ENCODE data around the gene MRPL9. TPM values are rescaled to one million over a fixed set of nuclear protein-coding genes. Genes with fewer than 3 reads are reported as not detected.
"Not testable (repeated sequence)": the region's sequence is repeated elsewhere in the genome, so short reads cannot be mapped to it uniquely, and the experiment has no call there.

The MRPL9 gene
- total RNA-seq, 1 donor from 2014 or later: 63.9 TPM

DNA sequence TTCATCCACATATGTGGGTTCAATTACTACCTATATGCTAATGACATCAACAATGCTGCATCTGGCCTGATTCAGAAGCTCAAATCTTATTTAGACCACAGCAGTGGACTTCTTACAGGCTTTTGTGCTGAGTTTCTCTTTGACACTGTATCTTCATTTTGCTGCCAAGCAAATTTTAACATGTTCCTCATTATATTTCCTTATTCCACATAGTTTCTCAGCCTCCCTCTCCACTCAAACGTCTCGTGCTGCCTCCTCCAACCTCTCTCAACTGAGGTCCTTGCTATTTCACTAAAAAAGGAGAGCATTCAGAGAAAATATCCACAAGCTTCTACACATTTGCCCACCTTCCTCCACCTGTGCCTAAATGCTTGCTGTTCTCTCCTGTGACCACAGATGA, 20.5 kb upstream of the MRPL9 start:
- no peak for DNase-seq

DNA sequence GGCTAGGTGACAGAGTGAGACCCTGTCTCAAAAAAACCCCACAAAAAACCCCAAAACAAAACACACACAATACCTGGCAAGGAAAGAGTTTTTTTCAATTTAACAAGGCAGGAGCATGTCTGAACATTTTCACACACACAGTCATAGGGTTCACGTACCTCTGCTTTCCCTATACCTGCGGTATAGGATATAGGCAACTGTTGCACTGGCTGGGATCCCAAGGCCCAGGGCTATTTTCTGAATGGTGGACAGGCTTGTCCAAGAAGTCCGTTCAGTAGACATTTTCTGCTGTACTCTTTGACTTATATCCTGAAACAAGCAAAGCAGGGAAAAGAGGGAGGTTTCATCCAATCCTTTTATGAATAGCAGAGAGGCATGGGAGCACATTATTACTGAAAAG, 19.4 kb upstream of the MRPL9 start:
- no peak for DNase-seq

DNA sequence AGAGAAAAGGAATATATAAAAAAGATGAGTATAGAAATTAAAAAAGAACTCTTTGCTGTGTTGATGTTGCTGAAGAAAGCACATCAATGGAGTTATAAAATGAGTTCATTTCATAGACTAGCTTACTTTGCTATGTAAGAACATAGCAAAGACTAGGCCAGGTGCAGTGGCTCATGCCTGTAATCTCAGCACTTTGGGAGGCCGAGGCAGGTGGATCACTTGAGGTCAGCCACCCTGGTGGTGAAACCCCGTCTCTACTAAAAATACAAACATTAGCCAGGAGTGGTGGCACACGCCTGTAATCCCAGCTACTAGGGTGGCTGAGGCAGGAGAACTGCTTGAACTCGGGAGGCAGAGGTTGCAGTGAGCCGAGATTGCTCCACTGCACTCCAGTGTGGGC, 18.7 kb upstream of the MRPL9 start:
- not testable (repeated sequence) for DNase-seq

DNA sequence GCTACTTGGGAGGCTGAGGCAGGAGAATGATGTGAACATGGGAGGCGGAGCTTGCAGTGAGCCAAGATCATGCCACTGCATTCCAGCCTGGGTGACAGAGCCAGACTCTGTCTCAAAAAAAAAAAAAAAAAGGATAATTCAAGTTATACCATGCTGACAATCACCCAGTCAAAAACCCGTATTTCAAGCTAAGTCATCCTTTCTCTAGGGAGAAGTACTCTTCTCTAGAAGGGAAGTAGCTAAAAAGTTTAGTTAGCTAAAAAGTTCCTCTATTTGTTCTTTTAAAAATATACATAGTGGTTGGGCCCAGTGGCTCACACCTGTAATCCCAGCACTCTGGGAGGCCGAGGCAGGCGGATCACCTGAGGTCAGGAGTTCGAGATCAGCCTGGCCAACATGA, 17.4 kb upstream of the MRPL9 start:
- not testable (repeated sequence) for DNase-seq

DNA sequence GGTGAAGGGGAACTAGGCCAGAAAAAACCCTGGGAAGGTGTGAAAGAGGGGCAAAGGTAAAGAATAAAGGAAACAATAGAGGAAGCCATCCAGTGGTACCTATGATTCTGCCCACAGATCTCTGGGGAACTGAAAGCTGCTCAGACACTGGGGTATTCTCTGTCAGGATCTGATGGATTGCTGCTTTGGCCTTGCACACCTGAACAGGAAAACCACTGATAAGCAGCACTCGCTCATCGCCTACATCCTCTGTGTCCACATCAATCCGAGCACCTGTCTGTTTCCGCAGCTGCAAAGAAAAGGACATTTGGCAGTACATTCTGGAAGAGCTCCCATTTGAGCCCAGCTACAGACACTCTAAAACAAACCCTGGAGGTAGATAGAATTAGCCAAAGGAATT, 16.6 kb upstream of the MRPL9 start:
- DNase-seq: no peak

DNA sequence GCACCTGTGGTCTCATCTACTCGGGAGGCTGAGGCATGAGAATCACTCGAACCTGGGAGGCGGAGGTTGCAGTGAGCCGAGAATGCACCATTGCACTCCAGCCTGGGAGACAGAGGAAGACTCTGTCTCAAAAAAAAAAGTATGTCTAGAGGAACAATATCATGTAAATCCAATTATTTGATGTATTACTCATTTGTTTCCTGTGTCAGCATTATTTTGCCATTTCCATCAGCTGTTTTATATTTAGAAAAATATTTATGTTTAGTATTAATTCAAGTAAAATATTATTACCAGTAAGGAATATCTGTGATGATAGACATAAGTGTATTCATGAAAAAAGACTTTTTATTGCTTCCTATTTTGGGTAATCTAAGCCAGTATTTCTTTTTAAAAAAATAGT, 14.0 kb upstream of the MRPL9 start:
- no peak for DNase-seq

DNA sequence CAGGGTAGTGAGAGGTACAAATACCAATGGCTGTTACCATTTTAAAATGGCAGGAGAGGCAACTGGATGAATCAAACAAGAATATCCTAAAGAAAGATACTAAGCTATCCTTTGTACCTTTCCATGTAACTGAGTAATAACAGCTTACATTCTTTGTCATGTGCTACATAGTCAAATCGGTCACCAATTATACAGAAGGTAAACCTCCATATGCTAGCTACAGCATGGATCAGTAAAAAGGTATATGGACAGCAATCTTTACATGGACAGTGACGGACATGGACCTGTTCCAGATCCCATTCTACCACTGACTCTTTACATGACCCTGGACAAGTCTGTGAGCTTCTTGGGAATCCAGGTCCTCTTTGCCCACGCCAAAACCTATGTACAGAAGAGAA, 13.4 kb upstream of the MRPL9 start:
- no peak for DNase-seq

DNA sequence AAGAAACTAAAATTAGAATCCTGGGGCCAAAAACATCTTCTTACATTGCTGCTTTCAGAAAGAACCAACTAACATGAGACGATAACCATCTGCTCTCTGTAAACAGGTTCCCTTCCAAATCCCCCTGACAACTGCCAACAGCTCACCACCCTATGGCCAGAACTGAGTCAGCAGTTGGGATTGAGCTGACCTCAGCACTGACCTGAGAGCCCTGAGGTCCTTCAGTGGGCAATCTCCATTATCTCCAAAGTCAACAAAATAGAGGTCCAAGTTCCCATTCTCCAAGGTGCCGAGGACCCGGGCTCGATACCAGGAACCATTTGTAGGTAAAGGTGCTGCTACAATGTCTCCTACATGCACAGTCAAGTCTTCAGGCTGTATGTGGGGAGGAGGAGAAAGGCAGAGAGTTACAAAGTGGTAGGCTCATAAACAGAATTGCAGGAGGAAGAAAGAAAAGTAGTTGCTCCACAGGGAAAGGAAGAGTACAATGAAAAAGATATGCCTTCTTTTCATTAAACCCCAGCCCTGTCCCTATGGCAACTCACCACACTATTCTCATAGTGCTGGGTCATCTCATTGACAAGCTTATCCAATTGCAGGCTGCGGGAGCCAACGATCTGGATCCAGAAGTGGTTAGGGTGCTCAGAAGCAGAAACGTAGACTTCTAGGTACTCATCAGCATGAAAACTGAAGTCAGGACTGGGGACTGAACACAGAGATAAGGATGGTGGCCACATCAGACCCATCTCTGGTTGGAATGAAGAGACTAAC, 12.8 kb upstream of the MRPL9 start:
- no peak for DNase-seq

DNA sequence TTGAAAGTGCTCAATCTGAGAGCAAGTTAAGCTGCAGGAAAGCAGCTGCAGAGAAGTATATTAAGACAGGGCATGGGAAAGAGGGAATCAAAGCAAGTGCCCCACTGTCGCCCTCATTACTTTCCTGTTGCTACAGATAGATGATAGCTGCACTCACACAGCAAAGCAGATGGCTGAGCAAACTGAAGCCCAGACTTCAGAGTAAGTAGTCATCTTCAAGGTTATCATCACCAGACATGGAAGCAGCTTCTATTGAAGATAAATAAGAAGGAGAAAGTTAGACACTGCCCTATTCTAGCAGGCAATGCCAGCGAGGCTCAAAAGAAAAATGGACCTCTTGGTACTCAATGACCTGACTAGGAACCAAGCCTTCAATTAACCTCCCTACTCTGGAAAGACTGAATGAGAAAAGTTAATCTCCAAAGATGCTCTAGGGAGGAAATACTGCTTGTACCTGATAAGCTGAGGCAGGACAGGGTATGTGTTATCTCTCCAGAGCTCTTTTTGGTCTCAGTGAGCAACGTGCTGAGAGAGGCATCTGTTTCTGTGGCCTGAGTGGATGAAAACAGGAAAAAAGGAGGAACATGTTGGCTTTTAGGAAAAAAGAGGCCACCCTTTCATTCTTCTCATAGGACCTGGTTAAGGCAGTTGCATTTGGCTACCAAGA, 11.1 kb upstream of the MRPL9 start:
- DNase-seq: no peak

DNA sequence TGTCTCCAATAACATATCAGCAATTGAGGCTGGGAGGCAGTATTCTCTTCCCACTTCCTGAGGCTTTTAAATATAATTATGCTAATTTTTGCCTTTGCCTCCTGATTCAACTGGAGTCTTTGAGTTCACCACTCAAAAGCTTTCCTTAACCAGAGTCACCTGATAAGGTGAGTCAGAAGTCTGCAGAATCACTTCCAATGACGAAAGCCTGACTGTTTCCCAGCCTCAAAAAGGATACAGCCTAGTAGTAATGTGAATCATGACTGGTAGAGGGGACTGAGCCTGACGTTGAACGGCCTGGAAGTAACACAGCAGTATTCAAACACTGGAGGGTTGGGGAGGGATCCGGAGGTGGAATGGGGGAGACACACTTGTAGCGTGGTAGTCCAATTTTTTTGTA, 10.4 kb upstream of the MRPL9 start:
- DNase-seq: no peak

DNA sequence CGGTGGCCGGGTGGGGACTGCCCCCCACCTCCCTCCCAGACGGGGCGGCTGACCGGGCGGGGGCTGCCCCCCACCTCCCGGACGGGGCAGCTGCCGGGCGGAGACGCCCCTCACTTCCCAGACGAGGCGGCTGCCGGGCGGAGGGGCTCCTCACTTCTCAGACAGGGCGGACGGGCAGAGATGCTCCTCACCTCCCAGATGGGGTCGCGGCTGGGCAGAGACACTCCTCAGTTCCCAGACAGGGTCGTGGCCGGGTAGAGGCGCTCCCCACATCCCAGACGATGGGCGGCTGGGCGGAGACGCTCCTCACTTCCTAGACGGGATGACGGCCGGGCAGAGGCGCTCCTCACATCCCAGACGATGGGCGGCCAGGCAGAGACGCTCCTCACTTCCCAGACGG, 6.0 kb upstream of the MRPL9 start:
- DNase-seq: not testable (repeated sequence)

DNA sequence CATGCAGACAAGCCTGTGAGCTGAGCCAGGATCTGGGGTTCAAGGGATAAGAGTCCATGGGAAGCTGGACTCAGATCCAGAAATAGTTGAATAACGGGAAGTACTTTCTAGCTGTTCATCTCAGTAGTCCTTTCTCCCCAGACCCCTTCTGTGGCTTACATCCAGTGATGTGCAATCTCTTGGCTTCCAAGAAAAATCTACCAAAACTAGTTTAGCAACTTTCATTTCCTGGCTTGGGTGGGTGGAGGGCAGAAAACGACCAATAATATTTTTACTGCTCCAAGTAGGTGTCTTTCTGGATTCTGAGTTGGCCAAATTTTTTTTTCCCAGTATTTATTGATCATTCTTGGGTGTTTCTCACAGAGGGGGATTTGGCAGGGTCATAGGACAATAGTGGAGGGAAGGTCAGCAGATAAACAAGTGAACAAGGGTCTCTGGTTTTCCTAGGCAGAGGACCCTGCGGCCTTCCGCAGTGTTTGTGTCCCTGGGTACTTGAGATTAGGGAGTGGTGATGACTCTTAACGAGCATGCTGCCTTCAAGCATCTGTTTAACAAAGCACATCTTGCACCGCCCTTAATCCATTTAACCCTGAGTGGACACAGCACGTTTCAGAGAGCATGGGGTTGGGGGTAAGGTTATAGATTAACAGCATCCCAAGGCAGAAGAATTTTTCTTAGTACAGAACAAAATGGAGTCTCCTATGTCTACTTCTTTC, 5.2 kb upstream of the MRPL9 start:
- DNase-seq: not testable (repeated sequence)

DNA sequence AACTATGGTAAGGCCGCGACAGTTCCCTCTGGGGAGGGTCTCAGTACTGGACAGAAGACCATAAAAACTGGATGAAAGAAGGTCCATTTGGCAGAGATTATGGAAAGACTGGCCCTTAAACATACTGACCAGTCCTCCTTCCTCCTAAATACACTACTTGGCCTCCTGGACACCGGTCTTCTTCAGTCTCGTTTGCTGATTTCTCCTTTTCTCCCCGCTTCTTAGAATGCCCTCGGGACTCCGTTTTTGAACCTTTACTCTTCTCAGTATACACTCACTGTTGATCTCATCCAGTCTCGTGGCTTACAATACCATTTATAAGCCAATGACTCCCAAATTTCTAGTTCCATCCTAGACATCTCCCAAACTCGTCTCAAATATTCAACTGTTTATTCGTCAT, 694 bp upstream of the MRPL9 start:
- DNase-seq: no peak

DNA sequence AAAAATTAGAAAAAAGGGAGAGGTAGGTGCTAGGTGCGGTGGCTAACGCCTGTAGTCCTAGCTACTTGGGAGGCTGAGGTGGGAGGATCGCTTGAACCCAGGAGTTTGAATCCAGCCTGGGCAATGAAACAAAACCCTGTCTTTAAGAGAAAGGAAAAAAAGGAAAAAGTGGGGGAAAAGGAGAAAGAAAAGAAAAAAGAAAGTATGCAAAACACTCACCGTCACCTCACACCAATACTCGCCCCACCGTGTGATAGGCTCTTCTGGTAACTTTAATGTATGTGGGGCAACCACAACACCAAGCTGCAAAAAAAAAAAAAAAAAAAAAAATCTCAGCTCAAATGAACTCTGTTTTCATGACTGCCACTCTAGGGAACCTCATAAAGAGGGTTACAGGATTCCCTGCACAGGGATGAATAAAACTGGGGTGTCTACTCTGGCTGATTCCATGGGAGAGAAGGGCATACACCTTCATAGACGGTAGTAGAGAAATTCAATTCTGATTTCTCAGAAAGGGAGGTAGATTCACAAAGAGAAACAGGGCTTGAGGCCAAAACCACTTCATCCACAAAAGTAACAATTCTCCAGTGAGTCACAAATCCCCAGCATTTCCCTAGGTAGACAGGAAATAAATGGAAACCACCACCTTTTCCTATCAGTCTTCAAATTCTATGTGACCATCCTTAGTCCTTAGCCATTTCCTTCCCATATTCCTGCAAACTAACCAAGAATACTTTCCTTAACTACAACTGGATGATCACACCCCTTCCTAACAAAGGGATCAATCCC, 2.5 kb downstream of the MRPL9 start:
- no peak for DNase-seq

DNA sequence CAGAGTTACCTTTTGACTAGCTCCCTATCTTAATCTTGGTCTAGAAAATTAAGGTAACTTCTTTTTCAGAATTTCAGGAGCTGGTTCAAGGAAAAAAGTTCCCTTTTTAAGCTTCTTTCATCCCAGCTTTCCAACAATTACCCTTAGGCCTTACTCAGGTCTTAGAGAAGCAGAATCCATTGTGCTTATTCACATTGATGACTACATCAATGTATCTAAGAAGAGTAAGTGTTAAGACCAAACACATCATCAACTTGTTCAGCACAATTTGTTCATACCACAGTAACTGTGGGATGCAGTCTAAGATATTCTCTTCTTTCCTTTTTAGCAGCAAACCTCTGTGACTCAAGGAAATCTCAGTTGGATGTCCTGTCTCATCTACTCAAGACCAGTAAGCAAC, 4.1 kb downstream of the MRPL9 start:
- no peak for DNase-seq

DNA sequence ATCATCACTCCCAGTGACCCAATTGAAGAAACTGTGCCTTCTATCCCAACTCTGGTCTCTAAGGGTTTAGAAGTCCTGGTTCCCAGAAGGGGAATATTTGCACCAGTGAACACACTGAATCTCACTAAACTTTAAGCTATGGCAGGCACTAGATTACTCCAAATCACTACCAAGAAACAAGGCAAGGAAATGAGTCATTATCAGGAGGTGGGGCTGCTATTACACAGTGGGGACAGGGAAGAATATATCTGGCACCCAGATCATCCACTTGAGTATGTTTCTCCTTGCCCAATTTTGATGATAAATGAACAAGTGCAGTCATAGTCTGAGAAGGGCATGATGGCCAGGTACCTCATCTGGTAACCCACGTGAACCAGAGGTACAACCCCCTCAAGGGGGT, 7.0 kb downstream of the MRPL9 start:
- DNase-seq: no peak

DNA sequence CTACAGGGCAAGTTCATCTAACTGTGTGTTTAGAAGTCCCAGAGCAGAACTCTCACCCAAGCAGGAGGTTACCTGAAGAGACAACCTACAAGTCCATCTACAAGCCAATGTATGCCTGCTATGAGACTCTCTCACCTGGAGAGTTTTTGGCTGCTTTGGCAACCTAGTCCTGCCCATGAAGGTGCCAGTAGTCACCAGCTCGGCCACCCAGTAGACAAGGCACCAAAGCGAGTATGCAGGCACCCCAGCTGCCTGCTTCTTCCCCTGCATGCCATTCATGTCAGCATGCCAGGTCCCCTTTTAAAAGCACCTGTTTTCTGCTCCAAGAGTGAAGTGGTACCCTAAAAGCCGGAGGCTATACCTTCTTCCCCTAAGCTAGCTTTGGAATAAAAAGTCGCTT, 21.8 kb downstream of the MRPL9 start:
- DNase-seq: no peak

DNA sequence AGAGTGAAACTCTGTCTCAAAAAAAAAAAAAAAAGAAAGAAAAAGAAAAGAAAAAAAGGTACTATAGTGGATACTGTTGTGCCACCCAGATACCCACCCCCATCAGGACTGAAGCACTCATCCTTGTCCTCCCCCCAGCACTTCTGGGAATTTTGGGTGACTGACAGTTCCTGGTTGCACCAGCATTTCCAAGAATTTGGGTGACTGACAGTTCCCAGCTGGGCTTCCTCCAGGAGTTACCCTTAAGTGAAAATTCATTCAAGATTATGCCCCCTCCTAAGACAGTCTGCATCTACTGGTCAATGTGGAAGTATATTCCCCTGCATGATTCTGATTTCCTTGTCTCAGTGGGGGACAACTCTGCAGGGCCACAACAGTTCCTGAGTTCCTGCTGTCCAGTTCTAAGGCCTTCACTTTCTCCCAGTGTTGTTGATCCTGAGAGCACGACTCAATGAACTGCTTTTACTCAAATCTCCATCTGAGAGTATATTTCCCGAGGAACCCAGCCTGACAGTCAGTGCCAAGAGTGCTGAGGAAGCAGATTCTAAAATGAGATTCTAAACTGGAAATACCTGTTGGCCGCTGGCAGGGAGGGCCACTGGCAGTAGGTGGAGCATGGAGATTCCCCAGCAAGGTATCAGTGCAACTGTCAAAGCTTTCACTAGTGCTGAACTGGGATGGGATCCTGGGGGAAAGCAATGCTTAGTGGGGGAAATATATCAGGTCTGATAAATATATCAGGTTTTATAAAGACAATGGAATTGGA, 23.5 kb downstream of the MRPL9 start:
- peak; percentile 12 for DNase-seq

DNA sequence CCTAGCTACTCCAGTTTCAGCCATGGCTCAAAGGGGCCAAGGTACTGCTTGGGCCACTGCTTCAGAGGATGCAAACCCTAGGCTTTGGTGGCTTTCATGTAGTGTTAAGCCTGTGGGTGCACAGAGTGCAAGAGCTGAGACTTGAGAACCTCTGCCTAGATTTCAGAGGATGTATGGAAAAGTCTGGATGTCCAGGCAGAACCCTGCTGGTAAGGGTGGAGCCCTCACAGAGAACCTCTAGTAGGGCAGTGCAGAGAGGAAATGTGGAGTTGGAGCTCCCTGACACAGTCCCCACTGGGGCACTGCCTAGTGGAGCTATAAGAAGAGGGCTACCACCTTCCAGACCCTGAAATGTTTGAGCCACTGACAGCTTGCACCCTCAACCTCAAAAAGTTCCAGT, 25.8 kb downstream of the MRPL9 start:
- DNase-seq: no peak

DNA sequence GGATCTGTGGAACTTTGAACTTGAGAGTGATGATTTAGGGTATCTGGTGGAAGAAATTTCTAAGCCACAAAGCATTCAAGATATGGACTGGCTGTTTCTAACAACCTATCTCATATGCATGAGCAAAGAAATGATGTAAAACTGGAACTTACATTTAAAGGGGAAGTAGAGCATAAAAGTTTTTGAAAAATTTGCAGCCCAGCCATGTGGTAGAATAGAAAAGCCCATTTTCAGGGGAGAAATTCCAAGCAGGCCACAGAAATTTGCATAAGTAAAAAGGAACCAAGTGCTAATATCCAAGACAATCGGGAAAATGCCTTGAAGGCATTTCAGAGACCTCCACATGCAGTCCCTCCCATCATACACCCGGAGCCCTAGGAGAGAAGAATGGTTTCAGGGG, 26.3 kb downstream of the MRPL9 start:
- DNase-seq: no peak

DNA sequence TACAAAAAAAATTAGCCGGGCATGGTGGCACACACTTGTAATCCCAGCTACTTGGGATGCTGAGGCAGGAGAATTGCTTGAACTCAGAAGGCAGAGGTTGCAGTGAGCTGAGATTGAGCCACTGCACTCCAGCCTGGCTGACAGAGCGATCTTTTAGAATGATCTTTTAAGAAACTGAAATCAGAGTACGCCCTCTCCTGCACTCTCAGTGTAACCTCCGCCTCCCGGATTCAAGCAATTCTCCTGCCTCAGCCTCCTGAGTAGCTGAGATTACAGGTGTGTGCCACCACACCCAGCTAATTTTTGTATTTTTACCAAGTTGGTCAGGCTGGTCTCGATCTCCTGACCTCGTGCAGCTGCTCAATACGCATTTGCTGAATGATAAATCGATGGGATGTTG, 29.3 kb downstream of the MRPL9 start:
- not testable (repeated sequence) for DNase-seq

DNA sequence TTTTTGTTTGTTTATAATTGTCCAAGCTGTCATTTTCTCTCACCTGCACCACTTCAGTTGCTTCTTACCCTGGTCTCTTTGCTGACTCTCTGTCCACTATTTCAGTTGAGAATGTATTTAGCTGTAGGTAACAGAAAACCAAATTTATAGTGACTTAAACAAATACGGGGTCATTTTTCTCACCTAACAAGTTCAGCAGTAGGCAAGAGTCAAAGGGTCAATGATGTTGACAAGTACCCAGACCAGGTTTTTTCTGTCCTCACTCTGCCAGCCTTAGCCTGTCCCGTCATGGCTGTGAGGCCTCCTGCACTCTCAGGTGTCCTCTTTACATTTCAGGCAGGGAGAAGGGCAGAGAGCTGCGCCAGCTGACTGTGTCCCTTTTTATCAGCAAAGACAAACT, 30.2 kb downstream of the MRPL9 start:
- no peak for DNase-seq
